SW 1271 (cell line): ENCODE results near the gene UNC79.

Experiments
- DNase-seq, 2 experiments: peaks; one replicate each; lab custom pipeline; 2025; lab: John Stamatoyannopoulos, UW

Gene UNC79

DNA sequence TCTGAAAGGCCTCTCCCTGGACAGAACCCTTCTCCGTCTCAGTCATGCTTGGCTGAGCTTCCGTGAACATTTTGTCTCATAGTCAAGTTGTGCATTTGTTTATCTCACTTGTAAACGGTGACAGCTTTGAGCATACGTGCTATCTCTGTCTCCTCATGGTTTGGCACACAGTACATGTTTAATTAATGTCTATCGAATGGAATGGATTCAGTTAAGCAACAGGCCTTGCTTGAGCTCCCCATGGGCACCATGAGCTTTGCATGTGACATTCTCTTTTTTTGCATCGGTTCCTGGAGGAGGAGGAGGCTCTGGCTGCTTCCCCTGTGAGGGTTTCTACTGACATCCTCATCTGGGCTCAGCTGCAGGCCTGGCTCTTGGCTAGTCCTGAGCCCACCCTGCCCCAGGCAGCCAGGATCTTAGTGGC lies 277.6 kb downstream of the UNC79 start:
- DNase-seq, result no peak

DNA sequence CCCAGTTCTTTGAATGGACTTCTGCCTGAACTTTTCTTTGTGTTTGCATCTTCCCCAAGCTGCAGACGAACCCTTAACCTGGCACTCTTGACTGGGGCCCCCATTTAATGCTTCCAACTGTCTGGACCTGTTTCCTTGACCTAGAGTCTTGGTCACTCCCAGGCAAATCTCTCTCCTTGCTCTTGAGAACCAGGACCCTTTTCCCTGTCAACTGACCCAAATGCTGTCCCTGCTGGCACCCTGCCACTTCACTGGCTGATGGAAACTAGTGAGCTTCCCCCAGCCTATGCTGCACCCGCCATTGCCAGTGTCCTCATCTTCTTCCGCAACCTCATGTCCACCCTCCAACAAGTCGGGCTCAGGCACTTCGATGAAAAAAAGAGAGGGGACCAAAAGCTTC lies 278.1 kb downstream of the UNC79 start:
- no peak for DNase-seq

DNA sequence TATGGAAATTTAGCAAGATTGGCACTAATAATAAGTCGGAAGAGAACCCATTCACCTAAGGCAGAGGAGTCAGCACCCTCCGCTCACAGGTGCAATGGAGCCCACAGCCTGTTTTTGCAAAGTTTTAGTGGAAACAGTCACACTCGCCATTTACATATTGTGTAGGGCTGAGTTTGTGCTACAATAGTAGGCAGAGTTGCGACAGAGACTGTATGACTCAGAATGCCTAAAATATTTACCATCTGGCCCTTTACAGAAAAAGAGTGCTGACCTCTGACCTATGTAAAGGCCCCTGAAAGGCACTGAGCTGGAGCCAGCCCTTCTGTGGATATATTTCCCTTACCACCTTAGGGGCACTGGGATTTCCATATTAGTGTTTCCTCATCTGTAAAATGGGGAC lies 278.5 kb downstream of the UNC79 start:
- DNase-seq, result no peak

DNA sequence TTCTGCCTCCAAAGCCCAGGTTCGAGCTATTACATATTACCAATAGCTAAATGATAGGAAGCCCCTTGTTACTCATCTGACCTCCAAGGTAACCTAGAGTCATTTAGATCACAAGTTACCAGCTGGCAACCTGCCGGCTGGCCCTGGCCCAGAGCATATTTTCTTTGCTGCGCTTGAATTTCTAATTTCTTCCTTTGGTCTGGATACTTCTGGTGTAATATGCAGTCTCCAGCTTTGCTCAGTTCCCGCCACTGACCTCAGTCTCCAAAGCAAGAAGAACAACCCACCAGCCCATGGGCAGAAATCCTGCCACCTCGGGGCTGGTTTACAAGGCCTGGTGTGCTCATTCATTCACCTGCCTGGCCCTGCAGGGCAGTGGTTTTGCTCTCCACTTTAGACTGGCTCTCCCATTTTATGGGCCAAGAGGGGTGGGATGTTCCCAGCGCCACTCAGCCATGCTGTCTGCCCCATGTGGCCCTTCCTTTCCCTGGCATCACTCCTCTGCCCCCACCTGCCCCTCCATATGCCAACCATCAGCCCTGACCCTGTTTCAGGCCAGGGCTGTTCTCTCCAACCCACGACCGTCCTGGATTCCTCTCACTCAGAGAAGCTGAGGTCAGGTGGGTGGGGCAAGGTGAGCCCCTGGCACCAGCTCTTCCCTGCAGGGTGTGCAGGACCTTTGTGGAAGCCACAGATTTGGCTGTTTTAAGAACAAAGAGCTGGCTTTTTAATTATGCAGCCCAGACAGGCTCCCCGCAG lies 281.5 kb downstream of the UNC79 start:
- DNase-seq, result no peak

DNA sequence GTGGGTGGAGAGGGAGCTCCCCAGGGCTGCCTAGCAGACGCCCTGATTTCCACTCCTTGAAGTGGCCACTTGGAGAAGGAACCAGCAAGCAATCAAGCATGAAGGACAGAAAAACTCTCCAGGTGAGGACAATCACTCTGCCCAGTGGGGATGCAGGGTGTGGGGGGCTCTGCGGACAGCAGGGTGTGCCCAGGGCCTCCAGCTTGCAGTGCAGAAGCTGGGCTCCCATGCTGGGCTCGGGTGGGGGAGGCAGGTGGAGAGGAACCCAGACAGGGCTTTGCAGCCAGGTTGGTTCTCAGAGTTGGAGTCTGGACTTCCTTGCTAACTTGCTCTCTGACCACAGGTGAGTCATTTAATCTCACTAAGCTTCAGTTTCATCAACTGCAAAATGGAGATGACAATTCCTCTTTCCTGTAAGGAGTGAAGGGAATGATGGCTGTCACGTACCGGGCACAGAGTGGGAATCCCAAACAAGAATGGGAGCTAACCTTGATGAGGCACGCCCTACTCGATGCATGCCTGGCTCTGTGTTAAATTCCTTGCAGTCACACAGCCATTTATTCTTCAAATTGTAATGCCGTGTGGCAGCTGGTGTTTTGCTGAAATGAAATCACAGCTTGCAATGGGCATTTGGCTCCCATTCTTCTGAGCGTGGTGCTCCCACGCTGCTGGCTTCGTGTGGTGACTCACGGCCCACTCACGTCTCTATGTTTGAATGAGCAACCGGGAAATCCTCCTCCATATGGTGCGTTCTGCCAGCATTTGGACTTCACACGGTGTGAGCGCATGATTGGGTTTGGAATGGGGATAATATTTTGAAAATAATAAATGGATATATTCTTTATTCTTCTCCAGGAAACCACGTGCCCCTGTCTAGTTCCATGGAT lies 282.3 kb downstream of the UNC79 start:
- DNase-seq, result no peak

DNA sequence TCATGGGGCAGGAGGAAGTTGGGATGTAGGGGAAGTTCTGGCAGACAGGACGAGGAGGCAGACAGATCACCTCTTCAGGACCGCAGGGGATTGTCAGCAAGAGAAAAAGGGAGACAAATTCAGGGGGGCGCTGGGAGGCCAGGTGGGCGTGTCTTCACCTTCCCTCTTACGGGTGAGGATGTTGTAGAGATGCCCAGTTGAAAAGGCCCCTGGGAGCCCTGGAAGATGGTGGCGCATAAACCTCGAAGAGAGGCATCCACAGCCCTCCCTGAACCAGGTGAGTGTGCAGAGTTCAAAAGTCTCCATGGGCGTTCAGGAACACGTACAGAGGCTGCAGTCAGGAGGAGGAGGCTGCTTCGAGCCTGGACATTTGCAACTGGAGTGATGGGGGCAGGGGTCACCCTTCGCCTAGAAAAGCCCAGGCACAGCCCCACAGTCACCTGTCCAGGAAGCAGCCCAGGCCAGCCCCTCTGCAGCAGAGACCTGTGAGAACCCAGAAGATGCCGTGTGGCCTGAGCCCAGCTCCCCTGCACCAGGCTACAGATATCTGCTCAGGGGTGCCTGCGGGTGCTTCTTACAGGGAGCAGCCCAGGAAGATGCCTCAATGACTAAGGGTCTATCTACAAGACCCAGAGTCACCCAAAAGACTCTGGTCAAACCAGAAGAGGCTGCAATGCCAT lies 283.1 kb downstream of the UNC79 start:
- DNase-seq, result no peak

DNA sequence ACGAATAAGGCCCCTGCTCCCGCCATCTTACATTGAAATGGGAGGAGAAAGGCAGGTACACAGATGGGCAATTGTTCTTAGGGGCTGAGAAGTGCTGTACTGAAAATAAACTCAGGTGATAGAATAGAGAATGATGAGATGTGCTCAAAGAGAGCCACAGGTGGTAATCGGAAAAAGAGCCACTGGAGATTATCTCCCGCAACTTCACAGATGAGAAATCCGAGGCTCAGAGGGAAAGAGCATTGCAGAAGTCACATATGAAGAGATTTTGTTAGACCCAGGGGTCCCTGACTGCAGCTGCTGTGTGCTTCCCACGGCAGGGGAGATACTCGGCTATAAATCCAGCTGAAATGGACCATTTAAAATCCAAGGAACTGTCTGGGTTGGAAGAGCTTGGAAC lies 283.9 kb downstream of the UNC79 start:
- DNase-seq, result no peak

DNA sequence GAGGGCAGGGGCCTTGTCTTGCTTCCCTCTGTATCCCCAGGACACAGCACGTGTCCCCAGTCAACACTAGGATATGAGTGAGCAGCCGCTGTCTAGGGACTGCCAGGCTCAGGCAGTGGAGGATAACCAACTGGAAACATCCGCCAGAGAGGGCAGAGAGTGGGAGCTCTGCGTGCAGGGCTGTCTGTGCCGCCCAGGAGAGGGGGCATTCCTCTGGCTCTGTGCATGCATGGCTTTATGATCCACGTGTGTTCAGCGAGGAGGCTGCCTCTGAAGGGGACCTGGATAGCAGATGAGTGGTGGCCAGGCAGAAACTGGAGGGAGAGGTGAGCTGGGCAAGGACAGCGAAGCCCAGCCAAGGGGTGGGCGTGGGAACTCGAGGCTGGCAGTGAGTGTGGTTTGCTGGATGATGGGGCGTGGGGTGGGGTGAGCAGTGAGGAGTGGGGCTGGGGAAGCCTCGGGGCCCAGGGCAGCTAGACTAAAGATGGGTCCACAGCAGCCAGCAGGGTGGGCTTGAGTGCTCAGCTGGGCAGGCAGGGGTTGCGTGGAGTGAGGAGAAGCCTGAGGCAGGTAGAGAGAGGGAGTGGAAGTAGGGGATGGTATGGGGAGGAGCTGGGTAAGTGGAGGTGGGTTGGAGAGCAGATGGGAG lies 284.7 kb downstream of the UNC79 start:
- DNase-seq, result no peak

DNA sequence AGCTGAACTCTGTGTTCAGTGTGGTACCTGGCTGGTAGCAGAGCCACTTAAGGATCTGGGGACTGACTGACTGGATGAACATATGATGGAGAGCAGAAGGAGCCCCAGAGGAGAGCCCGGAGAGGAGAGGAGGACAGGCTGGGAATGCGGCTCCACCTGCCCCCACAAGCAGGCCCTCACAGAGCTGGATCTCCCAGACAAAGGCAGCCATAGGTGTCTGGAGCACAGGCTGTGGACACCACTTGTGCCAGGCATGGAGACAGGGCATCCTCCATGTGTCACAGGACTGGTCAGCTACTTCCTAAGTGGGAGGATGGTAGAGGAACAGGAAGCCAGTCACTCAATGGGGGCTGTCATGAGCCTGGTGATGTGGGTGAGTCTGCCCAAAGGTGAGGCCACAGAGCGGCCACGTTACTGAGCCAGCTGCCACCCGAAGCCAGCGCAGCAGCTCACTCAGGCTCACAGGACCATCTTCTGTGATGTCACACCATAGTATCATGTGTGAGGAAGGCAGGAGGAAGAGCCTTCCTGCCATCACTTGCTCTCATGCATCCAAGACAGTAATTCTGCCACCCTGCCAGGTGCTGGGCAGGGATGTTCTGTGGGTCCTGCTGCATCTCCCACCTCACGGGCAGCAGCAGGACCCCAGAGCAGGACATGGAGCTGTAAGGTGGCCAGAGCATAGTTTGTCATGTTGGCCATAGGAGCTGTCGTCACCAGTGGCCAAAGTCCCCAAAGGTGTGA lies 285.4 kb downstream of the UNC79 start:
- no peak for DNase-seq

DNA sequence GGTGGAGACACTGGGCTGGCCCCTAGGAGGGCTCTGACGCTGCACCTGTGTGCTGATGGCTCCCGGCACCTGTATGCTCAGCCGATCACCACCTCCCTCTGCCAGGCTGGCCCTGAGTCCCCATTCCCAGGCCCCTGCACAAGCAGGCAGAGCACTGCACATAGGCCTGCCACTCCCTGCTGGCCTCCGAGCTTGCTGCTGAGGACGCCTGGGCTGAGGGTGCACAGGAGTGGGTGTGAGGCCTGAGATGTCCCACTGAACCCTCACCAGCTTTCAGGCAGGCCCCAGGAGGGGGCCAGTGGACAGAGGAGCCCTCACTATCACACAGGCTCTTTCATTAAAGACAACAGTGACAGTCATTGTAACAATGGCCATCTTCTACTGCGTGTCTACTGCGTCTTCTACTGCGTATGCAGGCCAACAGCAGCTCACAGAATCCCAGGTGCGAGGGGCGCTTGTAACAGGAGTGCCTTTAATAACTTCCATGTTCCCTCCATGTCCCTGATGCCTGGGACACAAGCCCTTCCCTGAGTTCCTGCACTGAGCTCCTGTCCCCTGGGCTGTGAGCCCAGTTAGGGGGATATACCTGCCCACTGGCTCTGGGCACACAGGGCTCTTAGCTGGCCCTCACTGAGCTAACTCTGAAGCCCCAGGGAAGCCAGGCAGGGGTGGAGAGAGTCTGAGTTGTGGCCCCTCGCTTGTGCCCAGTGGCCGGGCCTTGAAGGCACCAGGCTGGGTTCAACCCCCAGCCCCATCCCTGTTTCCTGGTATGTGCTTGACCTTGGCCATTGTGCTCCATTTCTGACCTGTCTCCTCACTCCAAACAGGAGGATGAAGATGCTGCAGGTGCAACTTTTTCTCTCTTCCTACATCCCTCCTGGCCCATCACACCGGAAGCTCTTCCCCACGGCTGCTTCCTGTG lies 286.3 kb downstream of the UNC79 start:
- no peak for DNase-seq

DNA sequence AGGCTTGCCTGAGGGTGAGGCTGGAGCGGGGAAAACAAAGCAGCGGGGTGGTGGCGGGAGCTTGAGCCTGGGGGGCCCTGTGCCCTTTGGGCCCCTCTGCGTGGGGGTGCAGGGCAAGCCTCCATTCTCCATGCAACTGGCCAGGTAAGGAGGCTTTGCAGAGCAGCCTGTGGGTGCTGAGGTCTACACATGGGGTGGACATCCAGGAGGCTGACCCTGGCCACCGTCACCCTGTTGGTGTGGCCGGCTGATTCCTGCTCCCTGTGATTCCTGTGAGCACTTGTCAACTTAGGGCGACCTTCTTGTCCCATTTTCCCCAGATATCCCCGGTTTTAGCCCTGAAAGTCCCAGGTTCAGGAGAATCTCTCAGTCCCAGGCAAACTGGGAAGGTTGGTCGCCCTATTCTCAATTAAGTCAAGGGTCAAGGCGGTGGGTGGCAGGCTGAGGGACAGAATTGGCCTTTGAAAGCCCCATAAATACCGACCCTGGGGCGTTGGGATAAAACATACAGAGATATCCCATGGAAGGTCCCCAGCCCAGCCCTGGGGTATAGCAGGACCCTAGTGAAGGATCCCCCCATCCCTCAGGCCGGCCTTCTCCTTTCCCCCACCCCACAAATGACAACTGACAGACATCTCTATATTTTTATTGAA lies 287.1 kb downstream of the UNC79 start:
- DNase-seq, result no peak

DNA sequence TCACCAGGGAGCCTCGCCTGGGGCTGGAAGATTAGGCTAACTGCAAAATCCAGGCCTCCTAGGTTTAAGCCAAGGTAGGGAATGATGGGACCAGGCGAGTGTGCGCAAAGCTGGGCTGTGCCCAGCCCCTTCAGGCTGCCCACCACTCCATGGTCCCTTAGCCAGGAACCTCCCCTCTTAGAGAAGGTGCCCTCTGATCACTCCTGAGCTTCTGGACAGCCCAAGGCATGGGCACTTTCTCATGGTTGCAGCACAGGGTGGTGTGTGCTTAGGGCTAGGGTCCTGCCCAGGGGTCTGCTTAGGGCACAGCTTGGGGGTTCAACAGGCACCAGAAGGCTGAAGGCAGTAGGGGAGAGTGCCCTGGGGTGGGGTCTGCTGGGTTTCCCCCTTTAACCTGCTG lies 288.5 kb downstream of the UNC79 start:
- DNase-seq, result no peak

DNA sequence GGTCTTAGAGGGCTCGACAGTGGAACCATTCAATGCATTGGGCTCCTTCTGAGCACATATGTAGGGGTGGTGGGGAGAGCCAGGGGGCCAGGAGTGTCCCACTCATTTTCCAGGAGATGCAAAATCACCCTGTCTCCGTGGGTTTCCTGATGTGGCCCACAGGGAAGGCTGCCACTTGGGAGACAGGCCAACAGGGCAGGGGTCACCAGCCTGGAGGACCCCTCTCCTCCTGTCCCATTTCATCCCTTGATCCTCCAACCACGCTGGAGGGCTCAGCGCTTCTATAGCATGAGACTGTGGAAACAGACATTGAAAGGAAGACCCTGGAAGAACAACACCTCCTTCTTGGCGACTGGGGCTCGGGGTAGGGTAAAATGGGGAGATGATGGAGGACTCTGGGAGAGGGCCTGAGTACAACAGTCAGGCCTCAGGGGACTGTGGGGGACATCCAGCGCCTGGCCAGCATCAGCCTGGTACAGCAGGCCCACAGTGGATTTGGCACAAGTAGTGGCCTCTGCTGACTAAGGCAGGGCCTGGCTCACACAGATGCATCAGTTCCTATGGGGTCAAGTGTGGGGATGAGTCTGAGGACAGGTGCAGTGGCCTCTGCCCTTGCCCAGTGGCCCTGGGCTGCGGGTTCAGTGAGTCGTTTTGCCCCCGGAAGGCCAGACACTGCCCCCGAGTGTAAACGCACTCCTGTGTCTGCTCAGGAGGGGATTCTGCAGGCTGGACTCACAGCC lies 289.5 kb downstream of the UNC79 start:
- DNase-seq, result no peak

DNA sequence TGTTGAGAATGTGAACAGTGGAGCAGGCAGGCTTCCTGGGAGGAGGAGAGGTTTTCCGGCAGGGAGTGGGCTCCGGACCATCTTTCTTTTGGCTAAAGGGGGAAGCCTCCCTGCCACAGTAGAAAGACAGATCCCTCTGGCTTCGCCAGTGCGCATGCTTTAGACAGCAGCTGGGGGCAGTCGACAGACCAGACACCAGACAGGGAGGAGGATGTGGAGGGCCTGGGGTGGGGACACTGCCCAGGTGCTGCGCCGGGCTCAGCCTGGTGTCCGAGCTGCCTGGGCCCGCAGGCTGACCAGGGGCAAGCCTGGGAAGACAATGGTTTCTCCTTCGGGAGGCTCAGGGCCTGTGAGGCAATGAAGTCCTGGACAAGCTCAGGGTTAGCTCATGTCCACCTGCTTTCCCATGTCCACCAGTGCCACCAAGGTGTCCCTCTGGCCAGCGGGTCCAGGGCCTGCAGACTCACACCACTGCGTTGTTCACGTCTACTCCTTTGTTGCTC lies 290.3 kb downstream of the UNC79 start:
- DNase-seq, result no peak

DNA sequence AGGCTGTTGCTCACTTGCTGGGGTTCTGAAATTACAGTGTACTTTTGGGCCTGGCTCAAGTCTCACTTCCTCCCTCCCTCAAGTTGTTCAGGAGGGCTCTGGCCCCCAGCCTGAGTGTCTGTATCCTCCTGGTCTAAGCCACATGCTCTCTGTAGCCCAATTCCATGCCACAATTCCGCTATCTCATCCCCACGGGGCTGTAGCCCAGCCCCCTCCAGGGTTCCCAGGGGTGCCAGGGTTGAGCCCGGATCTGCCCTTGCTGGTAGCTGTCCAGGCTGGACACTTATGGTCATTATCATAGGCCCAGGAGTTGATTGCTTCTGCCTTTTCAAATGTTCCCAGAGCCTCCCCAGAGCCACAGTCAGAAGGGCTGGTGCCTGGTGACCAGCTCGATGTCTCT lies 292.3 kb downstream of the UNC79 start:
- DNase-seq, result no peak

DNA sequence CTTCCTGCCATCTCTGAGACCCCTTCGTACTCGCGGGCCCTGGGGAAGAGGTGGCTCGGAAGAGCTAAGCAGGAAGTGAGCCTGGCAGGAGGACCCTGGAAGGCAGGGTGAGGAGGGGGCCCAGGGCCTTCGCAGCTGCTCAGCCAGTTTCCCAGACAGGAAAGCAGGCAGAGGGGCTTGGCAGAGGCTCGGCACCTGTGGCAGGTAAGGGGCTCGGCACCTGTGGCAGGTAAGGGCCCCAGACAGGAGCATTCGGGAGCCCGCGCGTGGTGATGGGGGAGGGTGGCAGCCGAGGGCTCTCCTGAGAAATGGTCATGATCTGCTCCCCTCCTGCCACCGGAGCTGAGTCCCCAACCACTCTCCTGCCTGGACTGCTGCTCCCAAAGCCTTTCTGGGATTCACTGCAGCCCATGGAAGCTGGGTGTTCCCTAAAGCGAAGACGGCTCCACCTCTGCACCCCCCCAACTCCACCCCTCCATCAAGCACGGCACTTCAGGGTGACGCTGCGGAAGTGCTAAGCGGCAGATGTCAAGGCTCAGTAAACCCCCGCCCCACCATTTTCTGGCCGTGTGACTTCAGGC lies 294.4 kb downstream of the UNC79 start:
- no peak for DNase-seq

DNA sequence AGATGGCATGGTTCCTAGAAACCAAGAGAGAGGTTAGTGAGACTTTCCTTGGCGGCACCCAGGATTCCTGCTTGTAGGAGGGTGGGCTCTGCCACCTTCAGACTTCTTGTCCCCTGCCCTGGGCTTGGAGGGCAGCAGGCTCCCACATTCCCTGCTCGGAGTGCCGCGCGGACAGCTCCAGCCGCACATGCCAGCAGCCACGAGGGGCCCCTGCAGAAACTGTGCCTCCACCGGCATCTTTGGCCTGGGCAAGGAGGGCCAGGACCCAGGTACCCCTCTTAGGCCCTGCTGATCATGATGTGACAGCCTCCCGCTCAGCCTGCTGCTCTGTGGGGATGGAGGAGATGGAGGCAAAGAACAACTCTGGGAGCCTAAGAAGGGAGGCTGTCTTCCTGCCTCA lies 295.3 kb downstream of the UNC79 start:
- DNase-seq, result no peak

DNA sequence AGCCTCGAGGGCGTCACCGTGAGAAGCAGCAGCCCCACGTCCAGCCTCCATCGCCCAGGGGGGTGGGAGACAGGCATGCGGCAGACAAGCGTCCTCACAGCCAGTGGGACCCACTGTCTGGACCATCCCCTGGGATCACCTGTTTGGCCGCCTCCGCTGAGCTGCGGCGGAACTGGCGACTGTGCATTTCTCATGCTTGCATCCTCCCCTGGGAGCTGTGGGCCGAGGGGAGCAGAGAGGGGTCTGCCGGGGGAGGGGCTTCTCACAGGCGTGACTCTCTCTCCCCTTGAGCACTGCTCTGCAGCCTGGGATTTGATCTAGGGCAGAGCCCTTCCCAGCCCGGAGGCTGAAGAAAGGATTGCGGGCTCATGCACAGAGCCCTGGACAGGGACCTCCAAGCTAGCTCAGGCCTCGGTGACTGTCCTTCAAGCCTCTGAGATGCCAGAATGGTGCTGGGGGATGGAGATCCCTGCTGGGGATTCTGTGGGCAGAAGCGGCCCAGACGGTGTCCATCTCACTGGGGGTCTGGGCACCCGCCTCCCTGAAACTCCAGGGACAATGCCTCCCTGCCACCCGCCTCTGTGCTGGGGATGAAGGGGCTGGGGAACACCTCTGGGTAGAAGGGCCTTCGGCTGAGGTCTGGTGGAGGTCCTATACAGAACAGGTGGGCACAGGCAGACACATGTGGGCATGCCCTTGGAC lies 296.5 kb downstream of the UNC79 start:
- no peak for DNase-seq
